ENCODE results near the gene PCBP3.
"Not testable (repeated sequence)": the region's sequence is repeated elsewhere in the genome, so short reads cannot be mapped to it uniquely, and the experiment has no call there.

The PCBP3 gene

GRCh38 chr21:45670731-45671130, 27.2 kb downstream of the PCBP3 start:
- H3K4me3 ChIP-seq (ENCODE audit: low read length): no peak overlapping the region
- DNase-seq (ENCODE audit: low read depth): no peak
- no peak for TF ChIP-seq CTCF (conservative IDR thresholded peaks at IDR 0.05; ENCODE audit: low read depth, low read length)

- H3K4me3 ChIP-seq (ENCODE audit: low read length); DNase-seq (ENCODE audit: low read depth): not testable (repeated sequence)
Observed at GRCh38 chr21:45678790-45679189, 35.3 kb downstream of the PCBP3 start.

GRCh38 chr21:45680215-45680614, 36.7 kb downstream of the PCBP3 start:
- H3K4me3 ChIP-seq (ENCODE audit: low read length): no peak overlapping the region
- DNase-seq (ENCODE audit: low read depth): no peak
- no peak for TF ChIP-seq CTCF (conservative IDR thresholded peaks at IDR 0.05; ENCODE audit: low read depth, low read length)

- no peak for DNase-seq (ENCODE audit: low read depth)
- H3K4me3 ChIP-seq (ENCODE audit: low read length): no peak overlapping the region
- TF ChIP-seq CTCF (conservative IDR thresholded peaks at IDR 0.05; ENCODE audit: low read depth, low read length): peak; percentile 29
Observed at GRCh38 chr21:45695086-45695485, 51.6 kb downstream of the PCBP3 start.

- DNase-seq (ENCODE audit: low read depth): peak; percentile 86
- TF ChIP-seq CTCF (conservative IDR thresholded peaks at IDR 0.05; ENCODE audit: low read depth, low read length): no peak
Observed at GRCh38 chr21:45698493-45699184, 55.1 kb downstream of the PCBP3 start.

GRCh38 chr21:45699251-45699942, 55.9 kb downstream of the PCBP3 start:
- no peak overlapping the region for H3K4me3 ChIP-seq (ENCODE audit: low read length)
- TF ChIP-seq CTCF (conservative IDR thresholded peaks at IDR 0.05; ENCODE audit: low read depth, low read length): no peak
- DNase-seq (ENCODE audit: low read depth): no peak

More at GRCh38 chr21:45698493-45699184, 55.1 kb downstream of the PCBP3 start:
- H3K4me3 ChIP-seq (ENCODE audit: low read length): no peak overlapping the region

- TF ChIP-seq CTCF (conservative IDR thresholded peaks at IDR 0.05; ENCODE audit: low read depth, low read length): no peak
- no peak overlapping the region for H3K4me3 ChIP-seq (ENCODE audit: low read length)
- DNase-seq (ENCODE audit: low read depth): no peak
Observed at GRCh38 chr21:45699966-45700365, 56.4 kb downstream of the PCBP3 start.

All from retinal pigment epithelial cell (primary cell).